Measurements from ENCODE around the gene AMER3.

DNA sequence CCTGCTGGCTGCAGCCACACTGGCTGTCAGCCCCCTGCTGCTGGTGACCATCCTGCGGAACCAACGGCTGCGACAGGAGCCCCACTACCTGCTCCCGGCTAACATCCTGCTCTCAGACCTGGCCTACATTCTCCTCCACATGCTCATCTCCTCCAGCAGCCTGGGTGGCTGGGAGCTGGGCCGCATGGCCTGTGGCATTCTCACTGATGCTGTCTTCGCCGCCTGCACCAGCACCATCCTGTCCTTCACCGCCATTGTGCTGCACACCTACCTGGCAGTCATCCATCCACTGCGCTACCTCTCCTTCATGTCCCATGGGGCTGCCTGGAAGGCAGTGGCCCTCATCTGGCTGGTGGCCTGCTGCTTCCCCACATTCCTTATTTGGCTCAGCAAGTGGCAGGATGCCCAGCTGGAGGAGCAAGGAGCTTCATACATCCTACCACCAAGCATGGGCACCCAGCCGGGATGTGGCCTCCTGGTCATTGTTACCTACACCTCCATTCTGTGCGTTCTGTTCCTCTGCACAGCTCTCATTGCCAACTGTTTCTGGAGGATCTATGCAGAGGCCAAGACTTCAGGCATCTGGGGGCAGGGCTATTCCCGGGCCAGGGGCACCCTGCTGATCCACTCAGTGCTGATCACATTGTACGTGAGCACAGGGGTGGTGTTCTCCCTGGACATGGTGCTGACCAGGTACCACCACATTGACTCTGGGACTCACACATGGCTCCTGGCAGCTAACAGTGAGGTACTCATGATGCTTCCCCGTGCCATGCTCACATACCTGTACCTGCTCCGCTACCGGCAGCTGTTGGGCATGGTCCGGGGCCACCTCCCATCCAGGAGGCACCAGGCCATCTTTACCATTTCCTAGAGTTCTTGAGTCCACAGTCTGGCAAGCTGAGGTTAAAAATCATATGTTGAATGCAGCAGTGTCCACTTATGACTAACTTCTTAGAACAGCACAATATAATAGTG lies 25.7 kb upstream of the AMER3 start:
- TF ChIP-seq, protein P1, sequence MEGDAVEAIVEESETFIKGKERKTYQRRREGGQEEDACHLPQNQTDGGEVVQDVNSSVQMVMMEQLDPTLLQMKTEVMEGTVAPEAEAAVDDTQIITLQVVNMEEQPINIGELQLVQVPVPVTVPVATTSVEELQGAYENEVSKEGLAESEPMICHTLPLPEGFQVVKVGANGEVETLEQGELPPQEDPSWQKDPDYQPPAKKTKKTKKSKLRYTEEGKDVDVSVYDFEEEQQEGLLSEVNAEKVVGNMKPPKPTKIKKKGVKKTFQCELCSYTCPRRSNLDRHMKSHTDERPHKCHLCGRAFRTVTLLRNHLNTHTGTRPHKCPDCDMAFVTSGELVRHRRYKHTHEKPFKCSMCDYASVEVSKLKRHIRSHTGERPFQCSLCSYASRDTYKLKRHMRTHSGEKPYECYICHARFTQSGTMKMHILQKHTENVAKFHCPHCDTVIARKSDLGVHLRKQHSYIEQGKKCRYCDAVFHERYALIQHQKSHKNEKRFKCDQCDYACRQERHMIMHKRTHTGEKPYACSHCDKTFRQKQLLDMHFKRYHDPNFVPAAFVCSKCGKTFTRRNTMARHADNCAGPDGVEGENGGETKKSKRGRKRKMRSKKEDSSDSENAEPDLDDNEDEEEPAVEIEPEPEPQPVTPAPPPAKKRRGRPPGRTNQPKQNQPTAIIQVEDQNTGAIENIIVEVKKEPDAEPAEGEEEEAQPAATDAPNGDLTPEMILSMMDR (IDR thresholded peaks at IDR 0.05) = no peak
- TF ChIP-seq POLR2AphosphoS5 (IDR thresholded peaks at IDR 0.05; ENCODE audit: low read depth, low read length) (no peak), SIN3A (IDR thresholded peaks at IDR 0.05; ENCODE audit: borderline replicate concordance, insufficient read depth, low read depth, low read length) (no peak)
- TF ChIP-seq, protein P2, sequence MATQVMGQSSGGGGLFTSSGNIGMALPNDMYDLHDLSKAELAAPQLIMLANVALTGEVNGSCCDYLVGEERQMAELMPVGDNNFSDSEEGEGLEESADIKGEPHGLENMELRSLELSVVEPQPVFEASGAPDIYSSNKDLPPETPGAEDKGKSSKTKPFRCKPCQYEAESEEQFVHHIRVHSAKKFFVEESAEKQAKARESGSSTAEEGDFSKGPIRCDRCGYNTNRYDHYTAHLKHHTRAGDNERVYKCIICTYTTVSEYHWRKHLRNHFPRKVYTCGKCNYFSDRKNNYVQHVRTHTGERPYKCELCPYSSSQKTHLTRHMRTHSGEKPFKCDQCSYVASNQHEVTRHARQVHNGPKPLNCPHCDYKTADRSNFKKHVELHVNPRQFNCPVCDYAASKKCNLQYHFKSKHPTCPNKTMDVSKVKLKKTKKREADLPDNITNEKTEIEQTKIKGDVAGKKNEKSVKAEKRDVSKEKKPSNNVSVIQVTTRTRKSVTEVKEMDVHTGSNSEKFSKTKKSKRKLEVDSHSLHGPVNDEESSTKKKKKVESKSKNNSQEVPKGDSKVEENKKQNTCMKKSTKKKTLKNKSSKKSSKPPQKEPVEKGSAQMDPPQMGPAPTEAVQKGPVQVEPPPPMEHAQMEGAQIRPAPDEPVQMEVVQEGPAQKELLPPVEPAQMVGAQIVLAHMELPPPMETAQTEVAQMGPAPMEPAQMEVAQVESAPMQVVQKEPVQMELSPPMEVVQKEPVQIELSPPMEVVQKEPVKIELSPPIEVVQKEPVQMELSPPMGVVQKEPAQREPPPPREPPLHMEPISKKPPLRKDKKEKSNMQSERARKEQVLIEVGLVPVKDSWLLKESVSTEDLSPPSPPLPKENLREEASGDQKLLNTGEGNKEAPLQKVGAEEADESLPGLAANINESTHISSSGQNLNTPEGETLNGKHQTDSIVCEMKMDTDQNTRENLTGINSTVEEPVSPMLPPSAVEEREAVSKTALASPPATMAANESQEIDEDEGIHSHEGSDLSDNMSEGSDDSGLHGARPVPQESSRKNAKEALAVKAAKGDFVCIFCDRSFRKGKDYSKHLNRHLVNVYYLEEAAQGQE (IDR thresholded peaks at IDR 0.05; ENCODE audit: insufficient read depth in 1 of 2, low read depth in 2 of 2, low read length in 1 of 2) = no peak

Measured in Panc1 (cell line).